PC-3 (cell line): ENCODE data around the gene CPLANE2. TPM values are rescaled to one million over a fixed set of nuclear protein-coding genes. Genes with fewer than 3 reads are reported as not detected.

ENCODE experiments used
- ATAC-seq: fragments of 200-7000 bp; cut with Tn5 transposase; 2 replicates; pipeline ENCODE4 v1.9.1; 2020; ENCODE audit warnings: mild to moderate bottlenecking, moderate library complexity
- BruUV-seq: library from RNA; stranded (reverse); fragments of 400-500 nt; replicated peaks from 2 replicates; lab custom pipeline; 2021; lab: Mats Ljungman, UMichigan
- CTCF ChIA-PET: fragments of 300-600 bp; sonication (Branson Sonifier 250); formaldehyde crosslinking; loops from one replicate; lab custom pipeline; 2022; ENCODE audit warnings: antibody characterized with exemption; lab: Charles Lee
- POLR2A ChIA-PET: fragments of 300-600 bp; sonication (Branson Sonifier 250); formaldehyde crosslinking; loops from one replicate; lab custom pipeline; 2022; ENCODE audit warnings: antibody characterized with exemption; ENCODE audit not compliant: unreplicated experiment; lab: Charles Lee
- DNase-seq: peaks from one replicate; pipeline ENCODE4 v3.0.0-alpha.2; 2015
- H2AFZ ChIP-seq: fragments of 300-600 bp; sonication (generic); 2 replicates; pipeline ENCODE4 v1.6.0; 2016; ENCODE audit warnings: antibody characterized with exemption, low read length
- H3F3A ChIP-seq: fragments of 300-600 bp; sonication (generic); one replicate; pipeline ENCODE4 v1.6.0; 2017; ENCODE audit warnings: antibody characterized with exemption, low read length, control low read depth, mild to moderate bottlenecking; ENCODE audit not compliant: unreplicated experiment
- H3K27ac ChIP-seq: fragments of 300-600 bp; sonication (generic); 2 replicates; pipeline ENCODE4 v1.5.1; 2016; ENCODE audit warnings: mild to moderate bottlenecking, low read length
- H3K27me3 ChIP-seq: fragments of 300-600 bp; sonication (generic); 2 replicates; pipeline ENCODE4 v1.6.1; 2016; ENCODE audit warnings: low read length, mixed read lengths
- H3K36me3 ChIP-seq: fragments of 300-600 bp; sonication (generic); 2 replicates; pipeline ENCODE4 v1.6.1; 2016; ENCODE audit warnings: low read depth, mixed run types, low read length, mixed read lengths
- H3K4me1 ChIP-seq: fragments of 300-600 bp; sonication (generic); 2 replicates; pipeline ENCODE4 v1.5.1; 2016; ENCODE audit warnings: low read length; ENCODE audit not compliant: insufficient read depth
- H3K4me2 ChIP-seq: fragments of 300-600 bp; sonication (generic); 2 replicates; pipeline ENCODE4 v1.6.0; 2016; ENCODE audit warnings: low read length
- H3K4me3 ChIP-seq: fragments of 300-600 bp; sonication (generic); 2 replicates; pipeline ENCODE4 v1.5.1; 2016; ENCODE audit warnings: mild to moderate bottlenecking, low read length, mixed read lengths
- H3K79me2 ChIP-seq: fragments of 300-600 bp; sonication (generic); 2 replicates; pipeline ENCODE4 v1.6.1; 2017; ENCODE audit warnings: low read length, mixed read lengths
- H3K9ac ChIP-seq: fragments of 300-600 bp; sonication (generic); 2 replicates; pipeline ENCODE4 v1.6.0; 2016; ENCODE audit warnings: mild to moderate bottlenecking, low read length
- H3K9me2 ChIP-seq: fragments of 300-600 bp; sonication (generic); replicated peaks from 2 replicates; pipeline ENCODE4 v1.6.1; 2016; ENCODE audit warnings: mixed run types, low read length, mixed read lengths
- H3K9me3 ChIP-seq: fragments of 300-600 bp; sonication (generic); 2 replicates; pipeline ENCODE4 v1.6.1; 2016; ENCODE audit warnings: low read length, mixed read lengths
- H4K20me1 ChIP-seq: fragments of 300-600 bp; sonication (generic); 2 replicates; pipeline ENCODE4 v1.6.1; 2016; ENCODE audit warnings: low read length, mixed read lengths
- EZH2 ChIP-seq: fragments of 300-600 bp; sonication (generic); IDR thresholded peaks from one replicate; pipeline ENCODE4 v1.6.1; 2017; ENCODE audit warnings: antibody characterized with exemption, mild to moderate bottlenecking, low read length; ENCODE audit not compliant: unreplicated experiment
- EZH2phosphoT487 ChIP-seq: fragments of 300-600 bp; sonication (generic); IDR thresholded peaks from 2 replicates; pipeline ENCODE4 v1.6.1; 2018; ENCODE audit warnings: mild to moderate bottlenecking, antibody characterized with exemption, low read length, borderline replicate concordance
- intact Hi-C: fragments of 100-400 bp; cut with micrococcal nuclease; formaldehyde crosslinking; loops from 2 replicates; pipeline ENCODE4 v1.9.0; 2023
- total RNA-seq: library from RNA; depleted of rRNA; stranded (reverse); fragments of >200 nt; gene quantifications from 2 replicates; pipeline ENCODE4 v1.2.3, GENCODE V29; 2014
- TF ChIP-seq, protein P1 (sequence below): fragments of 300-600 bp; sonication (generic); conservative IDR thresholded peaks from 2 replicates; pipeline ENCODE4 v1.5.1; 2017; ENCODE audit warnings: antibody characterized with exemption, low read depth, mild to moderate bottlenecking, low read length

The CPLANE2 gene
- total RNA-seq, 1 experiment from 2014 or later: 9.6 TPM

DNA sequence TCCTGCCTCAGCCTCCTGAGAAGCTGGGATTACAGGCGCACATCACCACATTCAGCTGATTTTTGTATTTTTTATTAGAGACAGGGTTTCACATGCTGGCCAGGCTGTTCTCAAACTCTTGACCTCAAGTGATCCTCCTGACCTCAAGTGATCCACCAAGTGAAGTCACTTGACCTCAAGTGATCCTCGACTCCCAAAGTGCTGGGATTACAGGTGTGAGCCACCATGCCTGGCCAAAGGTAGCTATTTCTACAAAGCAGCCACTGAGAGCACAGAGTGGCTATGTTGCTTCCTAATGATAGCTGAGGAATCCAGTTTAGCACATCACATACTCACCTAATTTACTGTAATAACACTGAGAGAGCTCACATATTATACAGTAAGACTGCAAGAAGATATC lies 44.8 kb upstream of the CPLANE2 start:
- ChIA-PET POLR2A (interaction anchor here (0.7 kb wide), 1 partner anchor 75 kb away, joined by 3 read pairs; no protein-coding TSS in a partner anchor), CTCF (no interaction called here)
- Histone ChIP-seq H4K20me1 (no peaks in the 10 kb centered on the region), H3K79me2 (no peaks in the 10 kb centered on the region), H3K4me1 (no peaks in the 10 kb centered on the region), H3K27ac (no peak overlapping the region), H3K9me2 (no peaks in the 10 kb centered on the region), H3K9ac (no peak overlapping the region), H3K4me2 (no peak overlapping the region), H3K4me3 (no peak overlapping the region), H3K27me3 (no peaks in the 10 kb centered on the region), H3K9me3 (no peaks in the 10 kb centered on the region), H2AFZ (no peak overlapping the region), H3K36me3 (no peaks in the 10 kb centered on the region), H3F3A (no peaks in the 10 kb centered on the region)
- TF ChIP-seq EZH2 (no peak), EZH2phosphoT487 (no peak)
- TF ChIP-seq, protein P1, sequence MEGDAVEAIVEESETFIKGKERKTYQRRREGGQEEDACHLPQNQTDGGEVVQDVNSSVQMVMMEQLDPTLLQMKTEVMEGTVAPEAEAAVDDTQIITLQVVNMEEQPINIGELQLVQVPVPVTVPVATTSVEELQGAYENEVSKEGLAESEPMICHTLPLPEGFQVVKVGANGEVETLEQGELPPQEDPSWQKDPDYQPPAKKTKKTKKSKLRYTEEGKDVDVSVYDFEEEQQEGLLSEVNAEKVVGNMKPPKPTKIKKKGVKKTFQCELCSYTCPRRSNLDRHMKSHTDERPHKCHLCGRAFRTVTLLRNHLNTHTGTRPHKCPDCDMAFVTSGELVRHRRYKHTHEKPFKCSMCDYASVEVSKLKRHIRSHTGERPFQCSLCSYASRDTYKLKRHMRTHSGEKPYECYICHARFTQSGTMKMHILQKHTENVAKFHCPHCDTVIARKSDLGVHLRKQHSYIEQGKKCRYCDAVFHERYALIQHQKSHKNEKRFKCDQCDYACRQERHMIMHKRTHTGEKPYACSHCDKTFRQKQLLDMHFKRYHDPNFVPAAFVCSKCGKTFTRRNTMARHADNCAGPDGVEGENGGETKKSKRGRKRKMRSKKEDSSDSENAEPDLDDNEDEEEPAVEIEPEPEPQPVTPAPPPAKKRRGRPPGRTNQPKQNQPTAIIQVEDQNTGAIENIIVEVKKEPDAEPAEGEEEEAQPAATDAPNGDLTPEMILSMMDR: no peak
- no peak for DNase-seq
- no peak for ATAC-seq
- BruUV-seq: no TSS peak
- intact Hi-C loops: no loop called here

DNA sequence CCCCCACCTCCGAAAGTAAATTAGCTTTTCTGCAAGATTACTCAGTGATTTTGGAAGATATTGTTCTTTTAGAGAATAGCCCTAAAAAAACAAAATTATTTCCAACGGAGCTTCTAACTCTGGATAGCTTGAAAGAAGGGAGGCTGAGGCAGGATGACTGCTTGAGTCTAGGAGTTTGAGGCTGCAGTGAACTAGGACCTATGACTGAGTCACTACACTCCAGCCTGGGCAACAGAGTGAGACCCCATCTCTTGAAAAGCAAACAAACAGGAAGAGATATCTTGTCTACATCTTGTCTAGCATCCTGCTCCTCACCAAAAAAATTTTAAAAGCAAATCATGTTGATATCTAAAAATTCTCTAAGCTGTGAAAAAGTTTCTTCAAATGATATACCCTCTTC lies 42.2 kb upstream of the CPLANE2 start:
- TF ChIP-seq EZH2phosphoT487 (no peak), EZH2 (no peak)
- TF ChIP-seq, protein P1: no peak
- no TSS peak for BruUV-seq
- CTCF ChIA-PET: no interaction called here
- Histone ChIP-seq H3K4me3 (no peak overlapping the region), H3K9ac (no peak overlapping the region), H3F3A (no peaks in the 10 kb centered on the region), H3K9me3 (no peaks in the 10 kb centered on the region), H3K4me1 (no peaks in the 10 kb centered on the region), H3K27ac (no peak overlapping the region), H3K9me2 (no peaks in the 10 kb centered on the region), H3K79me2 (no peaks in the 10 kb centered on the region), H3K27me3 (no peaks in the 10 kb centered on the region), H2AFZ (no peak overlapping the region), H4K20me1 (no peaks in the 10 kb centered on the region), H3K36me3 (no peaks in the 10 kb centered on the region), H3K4me2 (no peak overlapping the region)
- no peak for ATAC-seq
- POLR2A ChIA-PET: no interaction called here
- intact Hi-C loops: no loop called here
- no peak for DNase-seq

DNA sequence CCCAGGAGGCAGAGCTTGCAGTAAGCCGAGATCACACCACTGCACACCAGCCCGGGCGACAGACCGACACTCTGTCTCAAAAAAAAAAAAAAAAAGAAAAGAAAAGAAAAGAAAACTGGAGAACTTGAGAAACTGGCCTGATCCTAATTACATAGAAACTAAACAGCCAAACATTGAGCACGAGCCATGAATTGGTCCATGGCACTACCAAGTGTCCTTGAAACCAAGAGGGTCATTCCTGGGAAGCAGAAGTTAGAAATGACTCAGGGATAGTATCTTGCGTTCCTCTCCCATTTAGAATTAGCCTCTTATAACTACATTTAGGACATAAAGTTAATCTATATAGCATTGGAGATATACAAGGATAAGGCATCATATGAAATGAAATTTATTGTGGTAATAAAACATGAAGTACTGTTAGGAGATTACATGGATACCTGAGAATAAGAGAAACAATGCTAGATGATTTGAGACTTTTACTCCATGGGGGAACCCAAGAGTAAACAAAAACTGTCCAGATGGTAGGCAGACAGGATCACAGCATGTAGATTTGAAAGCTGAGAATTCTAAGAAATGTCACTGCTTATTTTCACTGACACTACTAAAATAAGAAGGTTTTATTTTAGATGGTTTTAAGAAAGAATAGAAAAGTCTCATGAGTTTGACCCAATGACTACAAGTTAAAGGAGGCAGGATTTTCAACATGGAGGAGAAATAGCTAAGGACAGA lies 39.5 kb upstream of the CPLANE2 start:
- Histone ChIP-seq H3K36me3 (no peaks in the 10 kb centered on the region), H3K9me3 (no peaks in the 10 kb centered on the region), H3K27ac (no peak overlapping the region), H3K27me3 (no peaks in the 10 kb centered on the region), H2AFZ (no peak overlapping the region), H3K4me2 (no peak overlapping the region), H3K9me2 (no peaks in the 10 kb centered on the region), H3K4me1 (no peaks in the 10 kb centered on the region), H3F3A (no peaks in the 10 kb centered on the region), H3K9ac (no peak overlapping the region), H3K79me2 (no peaks in the 10 kb centered on the region), H3K4me3 (no peak overlapping the region), H4K20me1 (no peaks in the 10 kb centered on the region)
- intact Hi-C loops: no loop called here
- POLR2A ChIA-PET: no interaction called here
- DNase-seq (no peak), ATAC-seq (no peak)
- CTCF ChIA-PET: no interaction called here
- no TSS peak for BruUV-seq
- TF ChIP-seq EZH2phosphoT487 (no peak), EZH2 (no peak)
- TF ChIP-seq, protein P1: no peak
